Astrocyte (in vitro differentiated cells and primary cell): ENCODE results near the gene TOGARAM2.

ENCODE experiments used
- EZH2 ChIP-seq: IDR thresholded peaks from 2 replicates; pipeline ENCODE4 v1.6.1; 2012; ENCODE audit warnings: mild to moderate bottlenecking, low read length, inconsistent platforms; ENCODE audit not compliant: insufficient read depth
- TF ChIP-seq, protein P1 (sequence below): IDR thresholded peaks from 2 replicates; pipeline ENCODE4 v1.5.1; 2011; ENCODE audit warnings: low read depth, mild to moderate bottlenecking, inconsistent platforms, low read length, moderate library complexity; ENCODE audit not compliant: insufficient read depth

DNA sequence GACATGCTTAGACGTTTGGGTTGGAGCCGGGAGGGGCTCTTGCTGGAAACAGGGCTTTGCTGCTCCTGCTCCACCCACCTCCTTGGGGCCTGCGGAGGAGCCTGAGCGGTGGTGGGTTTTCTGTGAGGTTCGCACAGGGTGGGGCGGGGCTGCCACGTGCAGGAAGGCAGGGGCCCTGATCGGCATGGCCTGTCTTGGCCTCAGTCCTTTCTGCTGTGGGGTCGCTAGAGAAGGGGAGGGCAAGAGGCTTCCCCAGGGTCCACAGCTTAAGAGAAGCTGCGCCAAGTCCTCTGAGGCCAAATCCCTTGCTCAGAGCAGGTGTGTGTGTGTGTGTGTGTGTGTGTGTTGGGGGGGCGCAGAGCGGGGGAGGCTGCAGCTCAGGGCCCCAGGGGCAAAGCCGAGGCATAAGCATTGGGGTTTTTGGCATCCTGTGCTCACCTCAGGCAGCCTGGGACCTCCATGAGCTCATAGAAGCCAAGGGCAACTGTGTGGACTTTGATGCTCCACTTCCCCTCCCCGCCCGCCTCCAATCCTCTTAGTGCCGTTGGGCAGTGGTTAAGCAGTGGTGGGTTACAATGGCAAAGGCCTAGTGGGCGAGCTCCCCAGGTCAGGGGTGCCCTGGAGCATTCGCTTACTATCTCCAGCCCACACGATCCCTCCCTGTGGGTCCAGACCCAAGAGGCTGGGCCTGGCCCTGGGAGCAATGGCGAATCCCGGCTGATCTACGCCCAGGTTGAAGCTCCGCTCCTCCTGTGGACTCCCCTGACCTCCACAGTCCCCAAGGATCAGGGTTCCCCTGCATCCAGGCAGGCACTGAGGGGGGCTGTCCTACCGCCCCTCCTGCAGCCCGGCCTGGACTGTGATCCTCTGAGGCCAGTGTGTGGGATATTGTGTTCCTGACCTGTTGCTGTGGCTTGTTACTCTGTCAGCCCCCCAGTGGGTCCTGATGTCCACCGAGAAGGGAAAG lies 28.9 kb downstream of the TOGARAM2 start:
- TF ChIP-seq, protein P1, sequence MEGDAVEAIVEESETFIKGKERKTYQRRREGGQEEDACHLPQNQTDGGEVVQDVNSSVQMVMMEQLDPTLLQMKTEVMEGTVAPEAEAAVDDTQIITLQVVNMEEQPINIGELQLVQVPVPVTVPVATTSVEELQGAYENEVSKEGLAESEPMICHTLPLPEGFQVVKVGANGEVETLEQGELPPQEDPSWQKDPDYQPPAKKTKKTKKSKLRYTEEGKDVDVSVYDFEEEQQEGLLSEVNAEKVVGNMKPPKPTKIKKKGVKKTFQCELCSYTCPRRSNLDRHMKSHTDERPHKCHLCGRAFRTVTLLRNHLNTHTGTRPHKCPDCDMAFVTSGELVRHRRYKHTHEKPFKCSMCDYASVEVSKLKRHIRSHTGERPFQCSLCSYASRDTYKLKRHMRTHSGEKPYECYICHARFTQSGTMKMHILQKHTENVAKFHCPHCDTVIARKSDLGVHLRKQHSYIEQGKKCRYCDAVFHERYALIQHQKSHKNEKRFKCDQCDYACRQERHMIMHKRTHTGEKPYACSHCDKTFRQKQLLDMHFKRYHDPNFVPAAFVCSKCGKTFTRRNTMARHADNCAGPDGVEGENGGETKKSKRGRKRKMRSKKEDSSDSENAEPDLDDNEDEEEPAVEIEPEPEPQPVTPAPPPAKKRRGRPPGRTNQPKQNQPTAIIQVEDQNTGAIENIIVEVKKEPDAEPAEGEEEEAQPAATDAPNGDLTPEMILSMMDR: no peak
- no peak for TF ChIP-seq EZH2
